ENCODE measurements around the gene DIS3L.
A peak's percentile ranks its signal among the peaks of the same experiment; 100 is the strongest.
"Not testable (repeated sequence)": the region's sequence is repeated elsewhere in the genome, so short reads cannot be mapped to it uniquely, and the experiment has no call there.

Gene DIS3L

DNA sequence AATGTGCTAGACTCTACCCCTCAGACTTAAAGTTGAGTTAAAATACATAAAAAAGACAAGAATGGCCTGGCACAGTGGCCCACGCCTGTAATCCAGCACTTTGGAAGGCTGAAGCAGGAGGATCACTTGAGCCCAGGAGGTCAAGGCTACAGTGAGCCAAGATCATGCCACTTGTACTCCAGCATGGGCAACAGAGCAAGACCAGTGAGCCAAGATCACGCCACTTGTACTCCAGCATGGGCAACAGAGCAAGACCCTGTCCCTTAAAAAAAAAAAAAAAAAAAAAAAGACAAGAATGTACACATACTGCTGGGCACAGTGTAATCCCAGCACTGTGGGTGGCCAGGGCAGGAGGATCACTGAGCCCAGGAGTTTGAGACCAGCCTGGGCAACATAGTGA, 17.4 kb downstream of the DIS3L start:
- Histone ChIP-seq H3K27ac (ENCODE audit: insufficient read depth, low read depth, low read length, poor library complexity, severe bottlenecking) (no peak overlapping the region), H3K4me1 (ENCODE audit: control insufficient read depth, insufficient read depth, low read length) (no peaks in the 10 kb centered on the region), H3K4me3 (ENCODE audit: insufficient read depth, low read depth, low read length) (no peak overlapping the region), H3K36me3 (ENCODE audit: control insufficient read depth, insufficient read depth, low read length) (peaks cover 5% of the 10 kb centered on the region), H3K27me3 (ENCODE audit: control insufficient read depth, insufficient read depth, low read length, poor library complexity, severe bottlenecking) (no peaks in the 10 kb centered on the region), H3K9me3 (ENCODE audit: control insufficient read depth, low read length) (no peaks in the 10 kb centered on the region)
- WGBS, 2 experiments = 90 to 97% methylated on average over 2 of the region's 2 CpGs

DNA sequence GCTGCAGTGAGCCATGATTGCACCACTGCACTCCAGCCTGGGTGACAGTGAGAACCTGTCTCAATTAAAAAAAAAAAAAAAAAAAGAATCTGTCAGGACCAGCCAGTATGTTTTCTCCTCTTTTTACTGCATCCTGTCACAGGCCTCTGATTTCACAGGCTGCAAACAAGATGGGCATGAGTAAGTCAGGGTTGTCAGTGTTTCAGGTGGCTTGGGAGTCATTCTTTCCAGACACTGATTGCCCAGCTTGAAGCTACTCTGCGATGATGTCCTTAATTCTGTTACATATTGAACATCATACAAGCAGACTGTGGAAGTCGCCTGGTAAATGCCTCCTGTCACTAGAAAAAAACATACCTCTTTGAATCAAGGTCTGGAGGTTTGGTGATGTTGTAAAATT, 18.8 kb downstream of the DIS3L start:
- H3K36me3 ChIP-seq (ENCODE audit: control insufficient read depth, insufficient read depth, low read length) = peaks cover 5% of the 10 kb centered on the region
- no peaks in the 10 kb centered on the region for H3K9me3 ChIP-seq (ENCODE audit: control insufficient read depth, low read length)
- no peaks in the 10 kb centered on the region for H3K4me1 ChIP-seq (ENCODE audit: control insufficient read depth, insufficient read depth, low read length)
- no peak overlapping the region for H3K4me3 ChIP-seq (ENCODE audit: insufficient read depth, low read depth, low read length)
- no peaks in the 10 kb centered on the region for H3K27me3 ChIP-seq (ENCODE audit: control insufficient read depth, insufficient read depth, low read length, poor library complexity, severe bottlenecking)
- 87 to 98% methylated on average over 2 of the region's 2 CpGs for WGBS, 2 experiments
- H3K27ac ChIP-seq (ENCODE audit: insufficient read depth, low read depth, low read length, poor library complexity, severe bottlenecking) = no peak overlapping the region

GRCh38 chr15:66323312-66323928, 30.1 kb downstream of the DIS3L start:
- H3K4me3 ChIP-seq (ENCODE audit: insufficient read depth, low read depth, low read length) = no peak overlapping the region
- H3K27me3 ChIP-seq (ENCODE audit: control insufficient read depth, insufficient read depth, low read length, poor library complexity, severe bottlenecking) = no peaks in the 10 kb centered on the region
- 85 to 86% methylated on average over 12 of the region's 12 CpGs for WGBS, 2 experiments
- no peaks in the 10 kb centered on the region for H3K9me3 ChIP-seq (ENCODE audit: control insufficient read depth, low read length)
- peaks cover 4% of the 10 kb centered on the region for H3K4me1 ChIP-seq (ENCODE audit: control insufficient read depth, insufficient read depth, low read length)
- no peak overlapping the region for H3K27ac ChIP-seq (ENCODE audit: insufficient read depth, low read depth, low read length, poor library complexity, severe bottlenecking)
- H3K36me3 ChIP-seq (ENCODE audit: control insufficient read depth, insufficient read depth, low read length) = no peaks in the 10 kb centered on the region

DNA sequence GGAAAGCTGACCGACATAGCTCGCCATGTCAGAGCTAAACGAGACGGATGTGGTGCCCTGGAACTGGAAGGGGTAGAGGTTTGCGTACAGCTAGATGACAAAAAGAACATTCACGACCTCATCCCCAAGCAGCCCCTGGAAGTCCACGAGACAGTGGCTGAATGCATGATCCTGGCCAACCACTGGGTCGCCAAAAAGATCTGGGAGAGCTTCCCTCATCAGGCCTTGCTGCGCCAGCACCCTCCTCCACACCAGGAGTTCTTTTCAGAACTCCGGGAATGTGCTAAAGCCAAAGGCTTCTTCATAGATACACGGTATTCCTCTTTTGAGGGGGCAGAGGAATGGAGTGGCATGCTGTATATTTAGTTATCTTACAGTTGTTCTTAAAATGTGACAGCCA, 32.7 kb downstream of the DIS3L start:
- H3K4me1 ChIP-seq (ENCODE audit: control insufficient read depth, insufficient read depth, low read length) = peaks cover 4% of the 10 kb centered on the region
- H3K27ac ChIP-seq (ENCODE audit: insufficient read depth, low read depth, low read length, poor library complexity, severe bottlenecking) = no peak overlapping the region
- 95% methylated on average over 11 of the region's 11 CpGs for WGBS, 2 experiments
- no peak overlapping the region for H3K4me3 ChIP-seq (ENCODE audit: insufficient read depth, low read depth, low read length)
- no peaks in the 10 kb centered on the region for H3K9me3 ChIP-seq (ENCODE audit: control insufficient read depth, low read length)
- H3K36me3 ChIP-seq (ENCODE audit: control insufficient read depth, insufficient read depth, low read length) = peaks cover 7% of the 10 kb centered on the region
- no peaks in the 10 kb centered on the region for H3K27me3 ChIP-seq (ENCODE audit: control insufficient read depth, insufficient read depth, low read length, poor library complexity, severe bottlenecking)

DNA sequence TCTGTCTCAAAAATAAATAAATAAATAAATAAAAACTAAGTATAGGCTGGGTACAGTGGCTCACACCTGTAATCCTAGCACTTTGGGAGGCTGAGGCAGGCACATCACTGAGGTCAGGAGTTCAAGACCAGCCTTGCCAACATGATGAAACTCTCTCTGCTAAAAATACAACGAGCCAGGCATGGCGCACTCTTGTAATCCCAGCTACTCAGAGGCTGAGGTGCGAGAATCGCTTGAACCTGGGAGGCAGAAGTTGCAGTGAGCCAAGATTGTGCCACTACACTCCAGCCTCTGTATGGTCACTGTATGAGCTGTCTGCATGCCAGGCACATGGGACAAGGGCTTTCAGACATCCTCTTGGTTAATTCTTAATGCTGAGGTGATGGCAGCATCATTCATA, 34.4 kb downstream of the DIS3L start:
- 94 to 95% methylated on average over 4 of the region's 4 CpGs for WGBS, 2 experiments
- Histone ChIP-seq H3K27me3 (ENCODE audit: control insufficient read depth, insufficient read depth, low read length, poor library complexity, severe bottlenecking) (no peaks in the 10 kb centered on the region), H3K9me3 (ENCODE audit: control insufficient read depth, low read length) (no peaks in the 10 kb centered on the region), H3K4me1 (ENCODE audit: control insufficient read depth, insufficient read depth, low read length) (peaks cover 4% of the 10 kb centered on the region), H3K36me3 (ENCODE audit: control insufficient read depth, insufficient read depth, low read length) (peaks cover 7% of the 10 kb centered on the region), H3K27ac (ENCODE audit: insufficient read depth, low read depth, low read length, poor library complexity, severe bottlenecking) (no peak overlapping the region), H3K4me3 (ENCODE audit: insufficient read depth, low read depth, low read length) (no peak overlapping the region)

DNA sequence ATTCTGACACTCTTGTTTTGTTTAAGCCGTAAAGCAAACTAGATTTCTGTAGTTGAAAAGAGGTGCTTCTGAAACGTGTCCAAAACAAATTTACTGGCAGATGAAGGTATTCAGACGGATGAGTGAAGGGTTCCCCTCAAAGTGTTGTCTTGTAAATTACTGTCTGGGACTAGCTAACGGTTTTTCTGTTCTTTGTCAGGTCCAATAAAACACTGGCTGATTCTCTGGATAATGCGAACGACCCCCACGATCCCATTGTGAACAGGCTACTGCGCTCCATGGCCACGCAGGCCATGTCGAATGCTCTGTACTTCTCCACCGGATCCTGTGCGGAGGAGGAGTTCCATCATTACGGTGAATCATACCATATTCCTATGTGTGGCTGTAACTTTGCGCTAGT, 35.4 kb downstream of the DIS3L start:
- Histone ChIP-seq H3K36me3 (ENCODE audit: control insufficient read depth, insufficient read depth, low read length) (peaks cover 7% of the 10 kb centered on the region), H3K27me3 (ENCODE audit: control insufficient read depth, insufficient read depth, low read length, poor library complexity, severe bottlenecking) (no peaks in the 10 kb centered on the region), H3K9me3 (ENCODE audit: control insufficient read depth, low read length) (no peaks in the 10 kb centered on the region), H3K27ac (ENCODE audit: insufficient read depth, low read depth, low read length, poor library complexity, severe bottlenecking) (no peak overlapping the region), H3K4me3 (ENCODE audit: insufficient read depth, low read depth, low read length) (no peak overlapping the region), H3K4me1 (ENCODE audit: control insufficient read depth, insufficient read depth, low read length) (peaks cover under 1% of the 10 kb centered on the region)
- WGBS, 2 experiments = 96% methylated on average over 13 to 14 of the region's 14 CpGs

GRCh38 chr15:66348530-66348929, 55.2 kb downstream of the DIS3L start:
- H3K4me3 ChIP-seq (ENCODE audit: insufficient read depth, low read depth, low read length); H3K4me1 ChIP-seq (ENCODE audit: control insufficient read depth, insufficient read depth, low read length); H3K27ac ChIP-seq (ENCODE audit: insufficient read depth, low read depth, low read length, poor library complexity, severe bottlenecking); H3K9me3 ChIP-seq (ENCODE audit: control insufficient read depth, low read length); H3K27me3 ChIP-seq (ENCODE audit: control insufficient read depth, insufficient read depth, low read length, poor library complexity, severe bottlenecking): not testable (repeated sequence)
- peaks cover 24% of the 10 kb centered on the region for H3K36me3 ChIP-seq (ENCODE audit: control insufficient read depth, insufficient read depth, low read length)
- 75 to 78% methylated on average over 5 of the region's 5 CpGs for WGBS, 2 experiments

DNA sequence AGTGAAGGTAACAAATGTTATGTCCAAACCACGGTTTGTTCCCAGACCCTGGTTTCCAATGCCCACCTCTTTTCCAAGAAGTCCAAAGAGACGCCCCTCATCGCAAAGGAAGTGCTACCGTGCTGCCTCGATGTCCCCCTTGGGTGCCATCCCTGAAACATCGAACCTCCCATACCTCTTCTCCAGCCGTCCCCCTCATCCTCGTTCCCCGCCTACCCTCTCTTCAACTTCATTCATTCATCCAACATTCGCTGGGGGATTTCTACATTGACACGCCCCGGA, 62.6 kb downstream of the DIS3L start:
- 9% methylated on average over 12 of the region's 12 CpGs for WGBS, 2 experiments
- H3K4me1 ChIP-seq (ENCODE audit: control insufficient read depth, insufficient read depth, low read length) = no peaks in the 10 kb centered on the region
- H3K4me3 ChIP-seq (ENCODE audit: insufficient read depth, low read depth, low read length) = peak overlapping the region; percentile 66
- H3K27ac ChIP-seq (ENCODE audit: insufficient read depth, low read depth, low read length, poor library complexity, severe bottlenecking) = peak overlapping the region; percentile 31
- H3K9me3 ChIP-seq (ENCODE audit: control insufficient read depth, low read length) = no peaks in the 10 kb centered on the region
- no peaks in the 10 kb centered on the region for H3K27me3 ChIP-seq (ENCODE audit: control insufficient read depth, insufficient read depth, low read length, poor library complexity, severe bottlenecking)
- no peaks in the 10 kb centered on the region for H3K36me3 ChIP-seq (ENCODE audit: control insufficient read depth, insufficient read depth, low read length)

GRCh38 chr15:66356359-66357236, 63.2 kb downstream of the DIS3L start, which contains the start of gene TIPIN:
TSS of gene TIPIN (minus strand) at chr15:66356685. CDS start at chr15:66352947, 3,738 bp downstream.
- WGBS, 2 experiments = 16% methylated on average over 50 of the region's 51 CpGs

DNA sequence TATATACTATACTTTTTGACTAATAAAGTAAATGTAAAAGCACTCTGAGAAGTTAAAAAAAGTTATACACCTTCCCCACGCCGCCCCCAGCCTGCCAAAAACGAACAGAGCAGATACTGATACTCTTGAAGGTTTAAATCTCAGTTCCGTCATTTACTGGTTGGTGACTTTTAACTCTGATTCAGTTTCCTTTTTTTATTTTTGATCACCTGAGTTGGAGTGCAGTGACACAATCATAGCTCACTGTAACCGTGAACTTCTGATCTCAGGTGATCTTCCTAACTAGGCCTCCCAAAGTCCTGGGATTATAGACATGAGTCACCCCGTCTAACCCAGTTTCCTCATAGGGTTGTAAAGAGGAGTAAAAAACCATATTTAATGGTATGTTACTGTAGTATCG, 66.4 kb downstream of the DIS3L start:
- WGBS, 2 experiments = 89 to 95% methylated on average over 7 of the region's 7 CpGs
- no peak overlapping the region for H3K27ac ChIP-seq (ENCODE audit: insufficient read depth, low read depth, low read length, poor library complexity, severe bottlenecking)
- H3K4me1 ChIP-seq (ENCODE audit: control insufficient read depth, insufficient read depth, low read length) = no peaks in the 10 kb centered on the region
- no peaks in the 10 kb centered on the region for H3K27me3 ChIP-seq (ENCODE audit: control insufficient read depth, insufficient read depth, low read length, poor library complexity, severe bottlenecking)
- H3K9me3 ChIP-seq (ENCODE audit: control insufficient read depth, low read length) = no peaks in the 10 kb centered on the region
- H3K4me3 ChIP-seq (ENCODE audit: insufficient read depth, low read depth, low read length) = no peak overlapping the region
- no peaks in the 10 kb centered on the region for H3K36me3 ChIP-seq (ENCODE audit: control insufficient read depth, insufficient read depth, low read length)

More at GRCh38 chr15:66356359-66357236, 63.2 kb downstream of the DIS3L start, which contains the start of gene TIPIN:
- no peaks in the 10 kb centered on the region for H3K27me3 ChIP-seq (ENCODE audit: control insufficient read depth, insufficient read depth, low read length, poor library complexity, severe bottlenecking)
- no peaks in the 10 kb centered on the region for H3K9me3 ChIP-seq (ENCODE audit: control insufficient read depth, low read length)
- peak within 1 kb of the TSS; percentile 31 for H3K27ac ChIP-seq (ENCODE audit: insufficient read depth, low read depth, low read length, poor library complexity, severe bottlenecking)
- no peaks in the 10 kb centered on the region for H3K4me1 ChIP-seq (ENCODE audit: control insufficient read depth, insufficient read depth, low read length)
- peak within 1 kb of the TSS; percentile 66 for H3K4me3 ChIP-seq (ENCODE audit: insufficient read depth, low read depth, low read length)
- no peaks in the 10 kb centered on the region for H3K36me3 ChIP-seq (ENCODE audit: control insufficient read depth, insufficient read depth, low read length)
